Esophagus muscularis mucosa (tissue), 4 donors: Measurements from ENCODE around the gene SLC6A19. TPM values are rescaled to one million over a fixed set of nuclear protein-coding genes. Genes with fewer than 3 reads are reported as not detected.

Source experiments
- DNase-seq: peaks from one replicate; pipeline ENCODE4 v3.0.0-alpha.2; 2017; ENCODE audit errors: extremely low spot score
- H3K27ac ChIP-seq, 4 donors: fragments of 200-600 bp; sonication (generic); replicated peaks in 1 of 4; 1 replicate in 3 of 4; 2 replicates in 1 of 4; pipeline ENCODE4 v1.5.1; 2016 to 2019; ENCODE audit warnings: mild to moderate bottlenecking in 1 of 4
- H3K27me3 ChIP-seq, 4 donors: fragments of 200-600 bp; sonication (generic); one replicate each; pipeline versions ENCODE4 v1.5.1 to v1.6.0; 2016 to 2019
- H3K36me3 ChIP-seq, 4 donors: fragments of 200-600 bp; sonication (generic); one replicate each; pipeline ENCODE4 v1.5.1; 2016 to 2019
- H3K4me1 ChIP-seq, 4 donors: fragments of 200-600 bp; sonication (generic); one replicate each; pipeline ENCODE4 v1.5.1; 2016 to 2019
- H3K4me3 ChIP-seq, 4 donors: fragments of 200-600 bp; sonication (generic); 1 replicate in 2 of 4; 2 replicates in 2 of 4; pipeline ENCODE4 v1.5.1; 2016 to 2019; ENCODE audit warnings: mild to moderate bottlenecking in 4 of 4, moderate library complexity in 1 of 4
- H3K9me3 ChIP-seq, 4 donors: fragments of 200-600 bp; sonication (generic); 1 replicate in 3 of 4; 2 replicates in 1 of 4; pipeline ENCODE4 v1.5.1; 2016 to 2019
- CTCF ChIP-seq, 3 experiments: fragments of 200-600 bp in 2 of 3; fragments of 450-650 bp in 1 of 3; sonication (generic) in 2 of 3; IDR thresholded peaks; one replicate each; pipeline ENCODE4 v1.5.1; 2017 to 2019; ENCODE audit warnings: antibody characterized with exemption in 3 of 3, mild to moderate bottlenecking in 2 of 3, moderate library complexity in 1 of 3
- EP300 ChIP-seq: sonication (generic); formaldehyde crosslinking; IDR thresholded peaks from one replicate; pipeline ENCODE4 v1.6.1; 2017; ENCODE audit warnings: antibody characterized with exemption
- POLR2A ChIP-seq: fragments of 450-650 bp; IDR thresholded peaks from one replicate; pipeline ENCODE4 v1.6.1; 2017; ENCODE audit warnings: antibody characterized with exemption, moderate library complexity, mild to moderate bottlenecking, low read depth
- POLR2AphosphoS5 ChIP-seq, 2 donors: sonication (generic); formaldehyde crosslinking; IDR thresholded peaks; one replicate each; pipeline ENCODE4 v1.6.1; 2017; ENCODE audit warnings: antibody characterized with exemption in 2 of 2
- WGBS: methylation state at CpG from one replicate; pipeline ENCODE4 v1.1.5; 2018; 5-methylcytosine and 5-hydroxymethylcytosine counted together
- intact Hi-C: fragments of 100-400 bp; cut with DNase I; formaldehyde crosslinking; loops from one replicate; pipeline ENCODE4 v1.15.1; 2023
- total RNA-seq, 4 donors: library from RNA; depleted of rRNA; stranded (reverse); fragments of >200 nt; gene quantifications; one replicate each; pipeline versions ENCODE4 v1.1.0 to v1.2.1, GENCODE V29; 2016

The SLC6A19 gene
- total RNA-seq, 4 donors from 2014 or later, result not detected

DNA sequence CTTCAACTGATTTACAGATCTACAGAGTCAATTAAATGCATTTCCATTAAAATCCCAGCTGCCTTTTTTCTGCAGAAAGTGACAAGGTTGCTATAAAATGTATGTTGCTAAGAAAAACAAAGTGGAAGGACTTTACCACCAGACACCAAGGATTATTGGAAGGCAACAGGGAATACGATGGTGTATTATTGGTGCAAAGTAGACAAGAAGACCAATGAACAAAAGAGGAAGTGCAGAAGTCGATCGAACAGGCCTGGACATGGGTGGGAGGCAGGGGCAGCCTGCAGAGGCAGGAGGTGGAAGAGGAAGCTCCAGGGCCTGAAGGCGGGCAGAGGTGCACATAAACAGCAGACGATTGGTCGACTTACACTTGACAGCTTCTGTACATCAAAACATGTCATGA is 10.6 kb upstream of the SLC6A19 start:
- Histone ChIP-seq H3K27me3 (peaks cover 0 to 77% (median 2%) of the 10 kb centered on the region in 4 donors), H3K4me1 (no peaks in the 10 kb centered on the region), H3K4me3 (no peak overlapping the region), H3K36me3 (no peaks in the 10 kb centered on the region), H3K9me3 (no peaks in the 10 kb centered on the region), H3K27ac (no peak overlapping the region)
- intact Hi-C loops, result no loop called here
- TF ChIP-seq POLR2AphosphoS5 (IDR thresholded peaks at IDR 0.05) (no peak), EP300 (no peak), POLR2A (no peak), CTCF (IDR thresholded peaks at IDR 0.05) (no peak)
- WGBS, result 16% methylated on average over 6 of the region's 6 CpGs
- no peak for DNase-seq

GRCh38 chr5:1192971-1193590 is 8.3 kb upstream of the SLC6A19 start:
- intact Hi-C loops, result no loop called here
- H3K36me3 ChIP-seq, result no peaks in the 10 kb centered on the region
- no peak for DNase-seq

GRCh38 chr5:1193591-1193985 is 7.8 kb upstream of the SLC6A19 start:
- intact Hi-C loops, result no loop called here
- TF ChIP-seq CTCF (IDR thresholded peaks at IDR 0.05), result no peak
- no peaks in the 10 kb centered on the region for H3K4me1 ChIP-seq
- peaks cover 0 to 77% (median 4%) of the 10 kb centered on the region in 4 donors for H3K27me3 ChIP-seq
- 82% methylated on average over 17 of the region's 28 CpGs for WGBS
- no peaks in the 10 kb centered on the region for H3K9me3 ChIP-seq
- no peak overlapping the region for H3K4me3 ChIP-seq
- DNase-seq, result no peak
- H3K27ac ChIP-seq, result no peak overlapping the region
- no peaks in the 10 kb centered on the region for H3K36me3 ChIP-seq

More at GRCh38 chr5:1192971-1193590, 8.3 kb upstream of the SLC6A19 start:
- H3K27me3 ChIP-seq, result peaks cover 0 to 78% (median 4%) of the 10 kb centered on the region in 4 donors
- WGBS, result 66% methylated on average over 18 of the region's 18 CpGs
- no peaks in the 10 kb centered on the region for H3K4me1 ChIP-seq
- no peak overlapping the region for H3K27ac ChIP-seq
- no peak overlapping the region for H3K4me3 ChIP-seq
- TF ChIP-seq POLR2AphosphoS5 (IDR thresholded peaks at IDR 0.05) (no peak), POLR2A (no peak), CTCF (IDR thresholded peaks at IDR 0.05) (no peak), EP300 (no peak)
- H3K9me3 ChIP-seq, result no peaks in the 10 kb centered on the region

- Histone ChIP-seq H3K4me3 (no peak overlapping the region), H3K36me3 (no peaks in the 10 kb centered on the region), H3K4me1 (no peaks in the 10 kb centered on the region), H3K27me3 (peaks cover 0 to 76% (median 2%) of the 10 kb centered on the region in 4 donors), H3K9me3 (no peaks in the 10 kb centered on the region), H3K27ac (no peak overlapping the region)
- TF ChIP-seq CTCF (IDR thresholded peaks at IDR 0.05) (no peak), POLR2AphosphoS5 (IDR thresholded peaks at IDR 0.05) (no peak), POLR2A (no peak), EP300 (no peak)
- 84% methylated on average over 6 of the region's 6 CpGs for WGBS
- intact Hi-C loops, result no loop called here
- no peak for DNase-seq
These were observed 7.0 kb upstream of the SLC6A19 start for GRCh38 chr5:1194378-1194777.

- no peak for DNase-seq
- H3K9me3 ChIP-seq, result no peaks in the 10 kb centered on the region
- H3K4me3 ChIP-seq, result no peak overlapping the region
- WGBS, result 91% methylated on average over 3 of the region's 5 CpGs
- TF ChIP-seq CTCF (IDR thresholded peaks at IDR 0.05) (no peak), POLR2A (no peak), POLR2AphosphoS5 (IDR thresholded peaks at IDR 0.05) (no peak), EP300 (no peak)
- no peak overlapping the region for H3K27ac ChIP-seq
- intact Hi-C loops, result no loop called here
- H3K27me3 ChIP-seq, result peaks cover 0 to 76% (median 2%) of the 10 kb centered on the region in 4 donors
- H3K4me1 ChIP-seq, result no peaks in the 10 kb centered on the region
- no peaks in the 10 kb centered on the region for H3K36me3 ChIP-seq
These were observed 6.0 kb upstream of the SLC6A19 start for GRCh38 chr5:1195439-1195838.
